ENCODE data around the gene MYOG. TPM values are rescaled to one million over a fixed set of nuclear protein-coding genes. Genes with fewer than 3 reads are reported as not detected.

Gene MYOG
- total RNA-seq, 2 donors from 2014 or later, result not detected

GRCh38 chr1:203082231-203082505 is 3.6 kb downstream of the MYOG start:
- Mint-ChIP-seq H3K9me3 (no peaks in the 10 kb centered on the region), H3K27me3 (ENCODE audit: insufficient read depth) (peaks cover 30% of the 10 kb centered on the region), H3K4me3 (no peak overlapping the region), H3K36me3 (ENCODE audit: low read depth) (no peaks in the 10 kb centered on the region), H3K27ac (no peak overlapping the region), H3K4me1 (peaks cover 35% of the 10 kb centered on the region)
- H3K27ac ChIP-seq (ENCODE audit: low read depth, low read length), result no peak overlapping the region
- no peak for DNase-seq
- no peak overlapping the region for H3K9ac ChIP-seq (ENCODE audit: extremely low read depth, low read length, poor library complexity, severe bottlenecking)
- no peak for TF ChIP-seq CTCF (conservative IDR thresholded peaks at IDR 0.05)
- peaks cover 17% of the 10 kb centered on the region for H3K4me1 ChIP-seq (ENCODE audit: control insufficient read depth, insufficient read depth, low read length)
- WGBS, 2 experiments (ENCODE audit: insufficient coverage in 1 of 2, insufficient read length in 1 of 2), result 79 to 88% methylated on average over 2 to 3 of the region's 3 CpGs
- no peaks in the 10 kb centered on the region for H3K9me3 ChIP-seq (ENCODE audit: control insufficient read depth, low read length)
- no peaks in the 10 kb centered on the region for H3K36me3 ChIP-seq (ENCODE audit: control insufficient read depth, insufficient read depth, low read length)
- H3K27me3 ChIP-seq (ENCODE audit: control insufficient read depth, insufficient read depth, low read length, poor library complexity, severe bottlenecking), result peaks cover 8% of the 10 kb centered on the region
- H3K4me3 ChIP-seq (ENCODE audit: low read length), result no peak overlapping the region

- H3K9me3 Mint-ChIP-seq, result no peaks in the 10 kb centered on the region
- no peak for TF ChIP-seq CTCF (conservative IDR thresholded peaks at IDR 0.05)
- Histone ChIP-seq H3K4me1 (ENCODE audit: control insufficient read depth, insufficient read depth, low read length) (peaks cover 17% of the 10 kb centered on the region), H3K36me3 (ENCODE audit: control insufficient read depth, insufficient read depth, low read length) (no peaks in the 10 kb centered on the region), H3K4me3 (ENCODE audit: low read length) (no peak overlapping the region), H3K27me3 (ENCODE audit: control insufficient read depth, insufficient read depth, low read length, poor library complexity, severe bottlenecking) (peaks cover 13% of the 10 kb centered on the region), H3K27ac (ENCODE audit: low read depth, low read length) (no peak overlapping the region), H3K9ac (ENCODE audit: extremely low read depth, low read length, poor library complexity, severe bottlenecking) (no peak overlapping the region), H3K9me3 (ENCODE audit: control insufficient read depth, low read length) (no peaks in the 10 kb centered on the region)
- DNase-seq, result peak; percentile 54
- peaks cover 30% of the 10 kb centered on the region for H3K4me1 Mint-ChIP-seq
- no peak overlapping the region for H3K4me3 Mint-ChIP-seq
- peaks cover 35% of the 10 kb centered on the region for H3K27me3 Mint-ChIP-seq (ENCODE audit: insufficient read depth)
- no peaks in the 10 kb centered on the region for H3K36me3 Mint-ChIP-seq (ENCODE audit: low read depth)
- WGBS, 2 experiments (ENCODE audit: insufficient coverage in 1 of 2, insufficient read length in 1 of 2), result 78 to 83% methylated on average over 6 to 9 of the region's 9 CpGs
- H3K27ac Mint-ChIP-seq, result no peak overlapping the region
Observed at GRCh38 chr1:203081465-203082230, 4.2 kb downstream of the MYOG start.

DNA sequence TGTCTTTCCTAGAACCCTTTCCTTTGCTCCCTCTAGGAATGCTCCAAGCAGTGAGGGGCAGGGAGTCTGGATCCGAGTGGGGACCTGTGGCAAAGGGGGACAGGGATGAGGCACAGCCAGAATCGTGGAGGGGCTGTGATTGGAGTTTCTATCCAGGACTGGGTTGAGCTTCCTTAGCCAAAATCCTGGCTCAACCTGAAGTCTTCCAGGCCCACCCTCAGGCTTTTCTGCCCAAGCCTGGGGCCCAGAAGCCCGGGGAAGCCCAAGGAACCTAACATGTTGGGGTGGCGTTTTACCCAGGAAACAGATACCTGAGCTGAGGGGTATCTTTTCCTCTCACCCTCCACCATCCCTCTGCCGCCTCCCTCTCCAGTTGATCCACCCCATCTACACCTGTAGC is 5.4 kb downstream of the MYOG start:
- no peaks in the 10 kb centered on the region for H3K9me3 ChIP-seq (ENCODE audit: control insufficient read depth, low read length)
- peaks cover 45% of the 10 kb centered on the region for H3K27me3 Mint-ChIP-seq (ENCODE audit: insufficient read depth)
- no peaks in the 10 kb centered on the region for H3K9me3 Mint-ChIP-seq
- H3K36me3 Mint-ChIP-seq (ENCODE audit: low read depth), result no peaks in the 10 kb centered on the region
- peaks cover 13% of the 10 kb centered on the region for H3K4me1 ChIP-seq (ENCODE audit: control insufficient read depth, insufficient read depth, low read length)
- H3K4me3 ChIP-seq (ENCODE audit: low read length), result no peak overlapping the region
- peak; percentile 19 for DNase-seq
- no peaks in the 10 kb centered on the region for H3K36me3 ChIP-seq (ENCODE audit: control insufficient read depth, insufficient read depth, low read length)
- peaks cover 25% of the 10 kb centered on the region for H3K4me1 Mint-ChIP-seq
- H3K27ac Mint-ChIP-seq, result no peak overlapping the region
- no peak for TF ChIP-seq CTCF (conservative IDR thresholded peaks at IDR 0.05)
- 94% methylated on average over 5 of the region's 5 CpGs; no CpG with 5 or more reads in 1 of the 2 experiments for WGBS, 2 experiments (ENCODE audit: insufficient coverage in 1 of 2, insufficient read length in 1 of 2)
- no peak overlapping the region for H3K9ac ChIP-seq (ENCODE audit: extremely low read depth, low read length, poor library complexity, severe bottlenecking)
- H3K27me3 ChIP-seq (ENCODE audit: control insufficient read depth, insufficient read depth, low read length, poor library complexity, severe bottlenecking), result peaks cover 25% of the 10 kb centered on the region
- no peak overlapping the region for H3K27ac ChIP-seq (ENCODE audit: low read depth, low read length)
- H3K4me3 Mint-ChIP-seq, result no peak overlapping the region

All from endodermal cell (in vitro differentiated cells).